Neural crest cell (in vitro differentiated cells): Measurements from ENCODE around the gene STPG1. TPM values are rescaled to one million over a fixed set of nuclear protein-coding genes. Genes with fewer than 3 reads are reported as not detected.

Experiments used
- DNase-seq: peaks from one replicate; pipeline ENCODE4 v3.0.0; 2021; ENCODE audit warnings: low read depth, mixed read lengths, low spot score
- H3K27ac Mint-ChIP-seq: one replicate; pipeline ENCODE4 v1.8.0; 2021; ENCODE audit warnings: mild to moderate bottlenecking, mixed read lengths; ENCODE audit not compliant: unreplicated experiment
- H3K27me3 Mint-ChIP-seq: 2 replicates; pipeline ENCODE4 v1.8.0; 2021; ENCODE audit warnings: low read depth, mild to moderate bottlenecking, mixed read lengths
- H3K36me3 Mint-ChIP-seq: 2 replicates; pipeline ENCODE4 v1.8.0; 2021; ENCODE audit warnings: low read depth, mild to moderate bottlenecking, mixed read lengths
- H3K4me1 Mint-ChIP-seq: 2 replicates; pipeline ENCODE4 v1.8.0; 2021; ENCODE audit warnings: mixed read lengths
- H3K4me3 Mint-ChIP-seq: one replicate; pipeline ENCODE4 v1.8.0; 2021; ENCODE audit warnings: mild to moderate bottlenecking, mixed read lengths
- H3K9me3 Mint-ChIP-seq: 2 replicates; pipeline ENCODE4 v1.8.0; 2021; ENCODE audit warnings: mixed read lengths
- total RNA-seq: library from RNA; stranded (reverse); gene quantifications from 2 replicates; pipeline ENCODE4 v1.2.1, GENCODE V29; 2021
- TF ChIP-seq, protein P1 (sequence below): fragments of 200-600 bp; sonication (generic); conservative IDR thresholded peaks from 2 replicates; pipeline ENCODE4 v1.5.0; 2021; ENCODE audit warnings: antibody characterized with exemption, mild to moderate bottlenecking

STPG1 gene
- total RNA-seq, 1 donor from 2014 or later = 7.7 TPM

- Mint-ChIP-seq H3K36me3 (no peaks in the 10 kb centered on the region), H3K27me3 (no peaks in the 10 kb centered on the region), H3K27ac (no peak overlapping the region), H3K4me1 (no peaks in the 10 kb centered on the region), H3K9me3 (no peaks in the 10 kb centered on the region), H3K4me3 (no peak overlapping the region)
- TF ChIP-seq, protein P1, sequence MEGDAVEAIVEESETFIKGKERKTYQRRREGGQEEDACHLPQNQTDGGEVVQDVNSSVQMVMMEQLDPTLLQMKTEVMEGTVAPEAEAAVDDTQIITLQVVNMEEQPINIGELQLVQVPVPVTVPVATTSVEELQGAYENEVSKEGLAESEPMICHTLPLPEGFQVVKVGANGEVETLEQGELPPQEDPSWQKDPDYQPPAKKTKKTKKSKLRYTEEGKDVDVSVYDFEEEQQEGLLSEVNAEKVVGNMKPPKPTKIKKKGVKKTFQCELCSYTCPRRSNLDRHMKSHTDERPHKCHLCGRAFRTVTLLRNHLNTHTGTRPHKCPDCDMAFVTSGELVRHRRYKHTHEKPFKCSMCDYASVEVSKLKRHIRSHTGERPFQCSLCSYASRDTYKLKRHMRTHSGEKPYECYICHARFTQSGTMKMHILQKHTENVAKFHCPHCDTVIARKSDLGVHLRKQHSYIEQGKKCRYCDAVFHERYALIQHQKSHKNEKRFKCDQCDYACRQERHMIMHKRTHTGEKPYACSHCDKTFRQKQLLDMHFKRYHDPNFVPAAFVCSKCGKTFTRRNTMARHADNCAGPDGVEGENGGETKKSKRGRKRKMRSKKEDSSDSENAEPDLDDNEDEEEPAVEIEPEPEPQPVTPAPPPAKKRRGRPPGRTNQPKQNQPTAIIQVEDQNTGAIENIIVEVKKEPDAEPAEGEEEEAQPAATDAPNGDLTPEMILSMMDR = no peak
- no peak for DNase-seq
Measured at GRCh38 chr1:24406788-24407187, 6.8 kb downstream of the STPG1 start.

GRCh38 chr1:24403806-24404205, 9.8 kb downstream of the STPG1 start:
- Mint-ChIP-seq H3K4me1 (no peaks in the 10 kb centered on the region), H3K9me3 (no peaks in the 10 kb centered on the region), H3K36me3 (peaks cover 3% of the 10 kb centered on the region), H3K4me3 (no peak overlapping the region), H3K27me3 (no peaks in the 10 kb centered on the region), H3K27ac (no peak overlapping the region)
- TF ChIP-seq, protein P1 = no peak
- no peak for DNase-seq

- Mint-ChIP-seq H3K27ac (no peak overlapping the region), H3K4me1 (no peaks in the 10 kb centered on the region), H3K27me3 (no peaks in the 10 kb centered on the region), H3K4me3 (no peak overlapping the region), H3K36me3 (peaks cover 3% of the 10 kb centered on the region), H3K9me3 (no peaks in the 10 kb centered on the region)
- TF ChIP-seq, protein P1 = no peak
- no peak for DNase-seq
Measured at GRCh38 chr1:24400065-24400464, 13.5 kb downstream of the STPG1 start.

GRCh38 chr1:24393892-24394291, 19.7 kb downstream of the STPG1 start:
- H3K4me3 Mint-ChIP-seq = no peak overlapping the region
- no peak for DNase-seq
- no peaks in the 10 kb centered on the region for H3K36me3 Mint-ChIP-seq
- H3K9me3 Mint-ChIP-seq = no peaks in the 10 kb centered on the region
- H3K27ac Mint-ChIP-seq = no peak overlapping the region
- peaks cover 18% of the 10 kb centered on the region for H3K4me1 Mint-ChIP-seq
- no peaks in the 10 kb centered on the region for H3K27me3 Mint-ChIP-seq
- TF ChIP-seq, protein P1 = no peak

GRCh38 chr1:24392982-24393650, 20.5 kb downstream of the STPG1 start:
- no peak overlapping the region for H3K4me3 Mint-ChIP-seq
- peaks cover 18% of the 10 kb centered on the region for H3K4me1 Mint-ChIP-seq
- no peaks in the 10 kb centered on the region for H3K9me3 Mint-ChIP-seq
- H3K36me3 Mint-ChIP-seq = no peaks in the 10 kb centered on the region
- DNase-seq = no peak
- H3K27ac Mint-ChIP-seq = no peak overlapping the region
- no peaks in the 10 kb centered on the region for H3K27me3 Mint-ChIP-seq
- TF ChIP-seq, protein P1 = no peak

GRCh38 chr1:24392604-24392946, 21.0 kb downstream of the STPG1 start:
- TF ChIP-seq, protein P1 = no peak
- peak overlapping the region; percentile 54 for H3K27ac Mint-ChIP-seq
- no peaks in the 10 kb centered on the region for H3K27me3 Mint-ChIP-seq
- H3K9me3 Mint-ChIP-seq = no peaks in the 10 kb centered on the region
- H3K4me1 Mint-ChIP-seq = peaks cover 18% of the 10 kb centered on the region
- DNase-seq = no peak
- H3K36me3 Mint-ChIP-seq = no peaks in the 10 kb centered on the region
- H3K4me3 Mint-ChIP-seq = no peak overlapping the region
